ENCODE measurements around the gene NOX5. TPM values are rescaled to one million over a fixed set of nuclear protein-coding genes. Genes with fewer than 3 reads are reported as not detected.
A peak's percentile ranks its signal among the peaks of the same experiment; 100 is the strongest.

Gene NOX5
- total RNA-seq, 2 donors from 2014 or later = 0.26 TPM; not detected in 1

- no peak overlapping the region for H3K27ac ChIP-seq
- peaks cover 12% of the 10 kb centered on the region for H3K4me1 ChIP-seq
- no peaks in the 10 kb centered on the region for H3K36me3 ChIP-seq (replicated peaks in 1 of 2; ENCODE audit: insufficient read depth in 1 of 2, low read depth in 2 of 2)
- ATAC-seq (no peak), DNase-seq (peak in 2 of 4 donors; percentile 5 to 18)
- intact Hi-C loops (cut with DNase I) = no loop called here
- WGBS, 2 donors = 37% methylated on average over 4 of the region's 4 CpGs
- H3K27me3 ChIP-seq = no peaks in the 10 kb centered on the region
- no peak overlapping the region for H3K4me3 ChIP-seq
- TF ChIP-seq POLR2A (IDR thresholded peaks at IDR 0.05) = no peak
- TF ChIP-seq CTCF (IDR thresholded peaks at IDR 0.05) = no peak
- H3K9me3 ChIP-seq = no peaks in the 10 kb centered on the region
Observed at GRCh38 chr15:68983961-68984481, 30.5 kb upstream of the NOX5 start.

GRCh38 chr15:68984586-68984985 is 29.9 kb upstream of the NOX5 start:
- Histone ChIP-seq H3K27ac (no peak overlapping the region), H3K9me3 (no peaks in the 10 kb centered on the region), H3K4me3 (no peak overlapping the region), H3K36me3 (replicated peaks in 1 of 2; ENCODE audit: insufficient read depth in 1 of 2, low read depth in 2 of 2) (no peaks in the 10 kb centered on the region), H3K27me3 (no peaks in the 10 kb centered on the region), H3K4me1 (peaks cover 12% of the 10 kb centered on the region)
- 88 to 98% methylated on average over 3 of the region's 3 CpGs for WGBS, 2 donors
- no peak for ATAC-seq
- no peak for TF ChIP-seq POLR2A (IDR thresholded peaks at IDR 0.05)
- no peak for TF ChIP-seq CTCF (IDR thresholded peaks at IDR 0.05)
- DNase-seq = no peak
- intact Hi-C loops (cut with DNase I) = no loop called here

DNA sequence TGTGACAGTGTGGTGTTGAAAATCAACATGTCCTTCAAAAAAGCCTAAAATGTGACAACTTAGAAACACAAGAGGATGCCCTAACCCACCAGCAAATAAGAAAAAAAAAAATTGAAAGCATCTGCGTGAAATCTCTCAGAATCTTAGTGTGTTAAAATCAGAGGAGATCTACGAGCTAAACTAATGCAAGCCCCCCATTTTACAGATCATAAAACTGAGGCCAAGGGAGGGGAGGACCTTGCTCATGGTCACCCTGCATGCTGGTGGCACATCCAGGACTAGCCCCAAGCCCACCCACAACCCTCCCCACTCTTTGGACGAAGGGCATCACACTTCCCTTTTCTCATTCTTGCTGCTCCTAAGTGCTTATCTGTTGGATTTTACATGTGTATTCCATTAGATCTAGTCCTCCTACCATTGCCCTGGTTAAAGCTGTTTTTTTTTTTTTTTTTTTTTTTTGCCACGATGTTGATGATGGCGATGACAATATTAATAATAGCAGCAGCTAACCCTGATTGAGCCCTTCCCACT is 29.1 kb upstream of the NOX5 start:
- no peak for ATAC-seq
- no peak overlapping the region for H3K27ac ChIP-seq
- TF ChIP-seq CTCF (IDR thresholded peaks at IDR 0.05) (no peak), POLR2A (IDR thresholded peaks at IDR 0.05) (no peak)
- peaks cover 12% of the 10 kb centered on the region for H3K4me1 ChIP-seq
- no peaks in the 10 kb centered on the region for H3K36me3 ChIP-seq (replicated peaks in 1 of 2; ENCODE audit: insufficient read depth in 1 of 2, low read depth in 2 of 2)
- no peaks in the 10 kb centered on the region for H3K9me3 ChIP-seq
- H3K27me3 ChIP-seq = no peaks in the 10 kb centered on the region
- H3K4me3 ChIP-seq = no peak overlapping the region
- intact Hi-C loops (cut with DNase I) = no loop called here
- 87 to 89% methylated on average over 5 of the region's 5 CpGs for WGBS, 2 donors
- DNase-seq = no peak

- no peak for ATAC-seq
- H3K27ac ChIP-seq = no peak overlapping the region
- no peaks in the 10 kb centered on the region for H3K36me3 ChIP-seq (replicated peaks in 1 of 2; ENCODE audit: insufficient read depth in 1 of 2, low read depth in 2 of 2)
- no peak for DNase-seq
- intact Hi-C loops (cut with DNase I) = no loop called here
- TF ChIP-seq POLR2A (IDR thresholded peaks at IDR 0.05) = no peak
- no peak for TF ChIP-seq CTCF (IDR thresholded peaks at IDR 0.05)
- H3K9me3 ChIP-seq = no peaks in the 10 kb centered on the region
- WGBS, 2 donors = 74 to 82% methylated on average over 5 of the region's 5 CpGs
- no peak overlapping the region for H3K4me3 ChIP-seq
- no peaks in the 10 kb centered on the region for H3K27me3 ChIP-seq
- peaks cover 12% of the 10 kb centered on the region for H3K4me1 ChIP-seq
Observed at GRCh38 chr15:68986322-68986721, 28.2 kb upstream of the NOX5 start.

DNA sequence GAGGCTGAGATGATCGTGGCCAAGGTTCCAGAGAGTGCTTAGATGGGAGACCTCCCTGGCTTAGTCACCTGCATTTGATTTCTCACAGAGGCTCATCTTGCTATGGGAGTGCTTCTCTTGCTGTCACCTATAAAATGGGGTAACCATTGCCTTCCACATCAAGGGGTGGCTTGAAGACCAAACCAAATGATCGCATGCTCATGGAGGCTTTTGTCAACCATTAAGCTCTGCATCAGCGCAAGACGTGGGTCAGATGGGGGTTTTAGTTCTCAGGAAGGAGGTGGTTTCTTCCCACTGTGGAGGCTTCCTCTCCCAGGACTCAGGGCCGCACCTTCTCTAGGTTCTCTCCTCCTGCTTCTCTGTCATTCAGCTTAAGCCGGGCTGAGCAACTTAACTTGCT is 27.4 kb upstream of the NOX5 start:
- ATAC-seq = no peak
- DNase-seq = no peak
- no peak for TF ChIP-seq POLR2A (IDR thresholded peaks at IDR 0.05)
- no peak for TF ChIP-seq CTCF (IDR thresholded peaks at IDR 0.05)
- Histone ChIP-seq H3K9me3 (no peaks in the 10 kb centered on the region), H3K4me3 (no peak overlapping the region), H3K27ac (no peak overlapping the region), H3K36me3 (replicated peaks in 1 of 2; ENCODE audit: insufficient read depth in 1 of 2, low read depth in 2 of 2) (no peaks in the 10 kb centered on the region), H3K27me3 (no peaks in the 10 kb centered on the region), H3K4me1 (peaks cover 12% of the 10 kb centered on the region)
- intact Hi-C loops (cut with DNase I) = no loop called here
- WGBS, 2 donors = 94 to 96% methylated on average over 6 of the region's 6 CpGs

All from body of pancreas (tissue), 4 donors.